Ovary (tissue), 3 donors: ENCODE data around the gene CCNL1.

ENCODE experiments used
- CTCF ChIP-seq, 3 donors: fragments of 450-650 bp in 2 of 3; fragments of 200-600 bp in 1 of 3; IDR thresholded peaks; one replicate each; pipeline versions ENCODE4 v1.5.1 to v1.8.0; 2016 to 2022; ENCODE audit warnings: antibody characterized with exemption in 3 of 3, mild to moderate bottlenecking in 1 of 3
- POLR2A ChIP-seq: fragments of 450-650 bp; IDR thresholded peaks from one replicate; pipeline ENCODE4 v1.6.1; 2017; ENCODE audit warnings: antibody characterized with exemption, mild to moderate bottlenecking, moderate library complexity
- donor health status: DM: no; HTN: no; CAD: no.

- no peak for TF ChIP-seq CTCF (IDR thresholded peaks at IDR 0.05)
- no peak for TF ChIP-seq POLR2A
Measured at GRCh38 chr3:157110761-157111278, 49.1 kb downstream of the CCNL1 start.
